ENCODE data around the gene CREB3L2. TPM values are rescaled to one million over a fixed set of nuclear protein-coding genes. Genes with fewer than 3 reads are reported as not detected.

CREB3L2 gene
- total and polyA plus RNA-seq, 2 of the 8 experiments (the other 6 are each of a cell fraction or from before 2014, with no cell fraction given) = 14.4 to 48.3 TPM

GRCh38 chr7:137920637-137921399, 81.1 kb downstream of the CREB3L2 start (continued):
- TF ChIP-seq RBBP5 (IDR thresholded peaks at IDR 0.05; ENCODE audit: borderline replicate concordance, low read depth, low read length) (no peak), EGR1 (IDR thresholded peaks at IDR 0.05; ENCODE audit: borderline replicate concordance, low read depth, low read length) (no peak), TCF12 (IDR thresholded peaks at IDR 0.05; ENCODE audit: low read depth, low read length) (no peak)
